H9 (cell line): ENCODE results near the gene KRT85. TPM values are rescaled to one million over a fixed set of nuclear protein-coding genes. Genes with fewer than 3 reads are reported as not detected.

Experiments
- DNase-seq: peaks from one replicate; pipeline ENCODE4 v3.0.0-alpha.2; 2017
- H2AFZ ChIP-seq: one replicate; pipeline ENCODE4 v1.6.1; 2013; ENCODE audit warnings: mild to moderate bottlenecking, low read length, control low read depth, moderate library complexity
- H2AK5ac ChIP-seq: 2 replicates; pipeline ENCODE4 v1.6.1; 2013; ENCODE audit warnings: low read length, control low read depth, mixed read lengths; ENCODE audit not compliant: insufficient read length
- H2BK120ac ChIP-seq: one replicate; pipeline ENCODE4 v1.6.1; 2013; ENCODE audit warnings: low read depth, mild to moderate bottlenecking, low read length, control low read depth, inconsistent platforms; ENCODE audit not compliant: poor library complexity, severe bottlenecking
- H2BK12ac ChIP-seq: 2 replicates; pipeline ENCODE4 v1.6.1; 2013; ENCODE audit warnings: low read length, control low read depth, mixed read lengths, low read depth; ENCODE audit not compliant: insufficient read length
- H2BK15ac ChIP-seq: 2 replicates; pipeline ENCODE4 v1.6.1; 2013; ENCODE audit warnings: low read depth, low read length, control low read depth
- H2BK20ac ChIP-seq: one replicate; pipeline ENCODE4 v1.6.1; 2013; ENCODE audit warnings: low read depth, mild to moderate bottlenecking, low read length, control low read depth, inconsistent platforms; ENCODE audit not compliant: poor library complexity, severe bottlenecking
- H2BK5ac ChIP-seq: 2 replicates; pipeline ENCODE4 v1.6.1; 2013; ENCODE audit warnings: low read length, control low read depth, mixed read lengths; ENCODE audit not compliant: insufficient read length
- H3K14ac ChIP-seq: 2 replicates; pipeline ENCODE4 v1.6.1; 2013; ENCODE audit warnings: low read length, control low read depth; ENCODE audit not compliant: insufficient read depth
- H3K18ac ChIP-seq: 2 replicates; pipeline ENCODE4 v1.6.1; 2013; ENCODE audit warnings: low read depth, mild to moderate bottlenecking, mixed read lengths, low read length, control low read depth; ENCODE audit not compliant: insufficient read length
- H3K23ac ChIP-seq: 2 replicates; pipeline ENCODE4 v1.6.1; 2013; ENCODE audit warnings: low read length, control low read depth, mixed read lengths, low read depth; ENCODE audit not compliant: insufficient read length
- H3K23me2 ChIP-seq: 2 replicates; pipeline ENCODE4 v1.6.1; 2013; ENCODE audit warnings: low read depth, mild to moderate bottlenecking, mixed read lengths, low read length, control low read depth; ENCODE audit not compliant: insufficient read length, poor library complexity, severe bottlenecking
- H3K27ac ChIP-seq: 2 replicates; pipeline ENCODE4 v1.5.1; 2013; ENCODE audit warnings: low read length, control low read depth, mixed read lengths, low read depth; ENCODE audit not compliant: insufficient read length
- H3K27me3 ChIP-seq: 2 replicates; pipeline ENCODE4 v1.6.1; 2013; ENCODE audit warnings: low read length, control low read depth, inconsistent platforms; ENCODE audit not compliant: insufficient read depth
- H3K4ac ChIP-seq: 2 replicates; pipeline ENCODE4 v1.6.1; 2013; ENCODE audit warnings: low read depth, mild to moderate bottlenecking, control low read depth, inconsistent platforms, low read length, moderate library complexity
- H3K4me1 ChIP-seq: 2 replicates; pipeline ENCODE4 v1.6.1; 2013; ENCODE audit warnings: low read length, control low read depth, inconsistent platforms; ENCODE audit not compliant: insufficient read depth
- H3K4me2 ChIP-seq: 2 replicates; pipeline ENCODE4 v1.6.1; 2013; ENCODE audit warnings: low read length, control low read depth, mixed read lengths; ENCODE audit not compliant: insufficient read length, insufficient read depth
- H3K56ac ChIP-seq: 2 replicates; pipeline ENCODE4 v1.6.1; 2013; ENCODE audit warnings: low read depth, mild to moderate bottlenecking, mixed read lengths, low read length, control low read depth; ENCODE audit not compliant: insufficient read length
- H3K79me1 ChIP-seq: 2 replicates; pipeline ENCODE4 v1.6.1; 2013; ENCODE audit warnings: low read depth, mild to moderate bottlenecking, moderate library complexity, low read length, control low read depth, inconsistent platforms; ENCODE audit not compliant: insufficient read depth, poor library complexity, severe bottlenecking
- H3K79me2 ChIP-seq: 2 replicates; pipeline ENCODE4 v1.6.1; 2013; ENCODE audit warnings: low read length, control low read depth, inconsistent platforms; ENCODE audit not compliant: insufficient read depth
- H3K9ac ChIP-seq: 2 replicates; pipeline ENCODE4 v1.6.1; 2013; ENCODE audit warnings: low read length, control low read depth, mixed read lengths; ENCODE audit not compliant: insufficient read length; ENCODE audit errors: extremely low read depth
- H3K9me3 ChIP-seq: one replicate; pipeline ENCODE4 v1.6.1; 2013; ENCODE audit warnings: low read depth, low read length, inconsistent platforms; ENCODE audit not compliant: control insufficient read depth
- H3T11ph ChIP-seq: one replicate; pipeline ENCODE4 v1.6.1; 2013; ENCODE audit warnings: mild to moderate bottlenecking, low read length, control low read depth, inconsistent platforms
- H4K20me1 ChIP-seq: one replicate; pipeline ENCODE4 v1.6.1; 2013; ENCODE audit not compliant: control insufficient read depth, insufficient read length, insufficient read depth
- H4K5ac ChIP-seq: 2 replicates; pipeline ENCODE4 v1.6.1; 2013; ENCODE audit warnings: low read depth, mild to moderate bottlenecking, mixed read lengths, low read length, control low read depth; ENCODE audit not compliant: insufficient read length
- H4K8ac ChIP-seq: replicated peaks from 2 replicates; pipeline ENCODE4 v1.6.1; 2013; ENCODE audit warnings: low read length, control low read depth, mixed read lengths, low read depth; ENCODE audit not compliant: insufficient read length
- H4K91ac ChIP-seq: 2 replicates; pipeline ENCODE4 v1.6.1; 2013; ENCODE audit warnings: low read depth, mild to moderate bottlenecking, moderate library complexity, mixed read lengths, low read length, control low read depth; ENCODE audit not compliant: insufficient read length
- H3K27ac Mint-ChIP-seq, 3 experiments: 2 replicates in 2 of 3; 3 replicates in 1 of 3; pipeline ENCODE4 v1.8.0; 2020 to 2021; ENCODE audit warnings: mixed read lengths in 3 of 3, mild to moderate bottlenecking in 1 of 3, moderate library complexity in 1 of 3
- H3K27me3 Mint-ChIP-seq: 2 replicates; pipeline ENCODE4 v1.8.0; 2021; ENCODE audit warnings: low read depth, mild to moderate bottlenecking, moderate library complexity, mixed read lengths
- H3K36me3 Mint-ChIP-seq, 3 experiments: 2 replicates in 2 of 3; 3 replicates in 1 of 3; pipeline ENCODE4 v1.8.0; 2020 to 2021; ENCODE audit warnings: low read depth in 3 of 3, mixed read lengths in 3 of 3; ENCODE audit not compliant: insufficient read depth in 1 of 3
- H3K4me1 Mint-ChIP-seq, 2 experiments: 2 replicates each; pipeline ENCODE4 v1.8.0; 2020; ENCODE audit warnings: mixed read lengths in 2 of 2
- H3K4me3 Mint-ChIP-seq, 2 experiments: 2 replicates in 1 of 2; 3 replicates in 1 of 2; pipeline ENCODE4 v1.8.0; 2020 to 2021; ENCODE audit warnings: mild to moderate bottlenecking in 2 of 2, mixed read lengths in 2 of 2, moderate library complexity in 1 of 2
- H3K9me3 Mint-ChIP-seq, 2 experiments: 2 replicates in 1 of 2; 3 replicates in 1 of 2; pipeline ENCODE4 v1.8.0; 2020; ENCODE audit warnings: mild to moderate bottlenecking in 2 of 2, mixed read lengths in 2 of 2, moderate library complexity in 1 of 2
- WGBS: extraction: QIAGEN DNeasy Blood & Tissue Kit; methylation state at CpG from one replicate; pipeline ENCODE4 v1.1.7; 2013; ENCODE audit warnings: missing lambda C conversion rate, low lambda C conversion rate, mixed read lengths; ENCODE audit not compliant: insufficient read length; ENCODE audit errors: extremely low coverage; 5-methylcytosine and 5-hydroxymethylcytosine counted together
- total RNA-seq: library from RNA; stranded (reverse); gene quantifications from 2 replicates; pipeline ENCODE4 v1.2.1, GENCODE V29; 2021
- TF ChIP-seq, protein P1 (sequence below): fragments of 200-600 bp; sonication (generic); conservative IDR thresholded peaks from 3 replicates; pipeline ENCODE4 v1.8.0; 2021; ENCODE audit warnings: antibody characterized with exemption, mild to moderate bottlenecking

Gene KRT85
- total RNA-seq, 1 experiment from 2014 or later, result not detected

DNA sequence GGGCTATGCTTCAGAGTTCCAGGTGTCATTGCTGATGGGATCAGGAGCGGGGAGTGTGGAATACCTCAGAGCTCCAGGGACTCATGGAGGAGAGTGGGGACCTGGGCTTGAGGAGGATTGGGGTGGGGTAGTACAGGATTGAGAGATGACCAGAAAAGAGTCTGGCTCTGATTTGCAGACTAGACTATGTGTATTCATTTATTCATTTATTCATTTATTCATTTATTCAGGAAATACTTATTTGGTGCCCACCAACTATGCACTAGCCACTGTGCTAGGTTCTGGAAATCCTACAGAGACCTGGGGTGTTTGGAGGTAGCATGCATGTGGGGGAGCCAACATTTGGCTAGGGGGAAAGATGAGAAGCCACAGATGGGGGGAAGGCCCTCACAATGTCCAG is 45.2 kb downstream of the KRT85 start:
- H3K56ac ChIP-seq, result no peak overlapping the region
- H3K27ac ChIP-seq, result no peak overlapping the region
- no peak overlapping the region for H3T11ph ChIP-seq
- Mint-ChIP-seq H3K4me1 (peaks cover 2 to 4% of the 10 kb centered on the region in 2 experiments; a peak in 1 of 4 replicates), H3K4me3 (no peak overlapping the region), H3K36me3 (no peaks in the 10 kb centered on the region), H3K27me3 (peaks cover 39% of the 10 kb centered on the region), H3K27ac (no peak overlapping the region), H3K9me3 (no peaks in the 10 kb centered on the region)
- H3K27me3 ChIP-seq, result no peaks in the 10 kb centered on the region
- no peak overlapping the region for H2AK5ac ChIP-seq
- H3K4me2 ChIP-seq, result no peak overlapping the region
- no CpG with 5 or more reads among the region's 1 CpG for WGBS
- H2BK12ac ChIP-seq, result no peak overlapping the region
- H3K14ac ChIP-seq, result no peak overlapping the region
- no peaks in the 10 kb centered on the region for H3K79me1 ChIP-seq
- H3K9ac ChIP-seq, result no peak overlapping the region
- TF ChIP-seq, protein P1, sequence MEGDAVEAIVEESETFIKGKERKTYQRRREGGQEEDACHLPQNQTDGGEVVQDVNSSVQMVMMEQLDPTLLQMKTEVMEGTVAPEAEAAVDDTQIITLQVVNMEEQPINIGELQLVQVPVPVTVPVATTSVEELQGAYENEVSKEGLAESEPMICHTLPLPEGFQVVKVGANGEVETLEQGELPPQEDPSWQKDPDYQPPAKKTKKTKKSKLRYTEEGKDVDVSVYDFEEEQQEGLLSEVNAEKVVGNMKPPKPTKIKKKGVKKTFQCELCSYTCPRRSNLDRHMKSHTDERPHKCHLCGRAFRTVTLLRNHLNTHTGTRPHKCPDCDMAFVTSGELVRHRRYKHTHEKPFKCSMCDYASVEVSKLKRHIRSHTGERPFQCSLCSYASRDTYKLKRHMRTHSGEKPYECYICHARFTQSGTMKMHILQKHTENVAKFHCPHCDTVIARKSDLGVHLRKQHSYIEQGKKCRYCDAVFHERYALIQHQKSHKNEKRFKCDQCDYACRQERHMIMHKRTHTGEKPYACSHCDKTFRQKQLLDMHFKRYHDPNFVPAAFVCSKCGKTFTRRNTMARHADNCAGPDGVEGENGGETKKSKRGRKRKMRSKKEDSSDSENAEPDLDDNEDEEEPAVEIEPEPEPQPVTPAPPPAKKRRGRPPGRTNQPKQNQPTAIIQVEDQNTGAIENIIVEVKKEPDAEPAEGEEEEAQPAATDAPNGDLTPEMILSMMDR, result no peak
- no peak overlapping the region for H2BK15ac ChIP-seq
- H4K5ac ChIP-seq, result no peak overlapping the region
- H2BK20ac ChIP-seq, result no peak overlapping the region
- H2BK5ac ChIP-seq, result no peak overlapping the region
- H3K23me2 ChIP-seq, result no peaks in the 10 kb centered on the region
- H4K8ac ChIP-seq, result no peak overlapping the region
- no peak overlapping the region for H2AFZ ChIP-seq
- H4K20me1 ChIP-seq, result no peaks in the 10 kb centered on the region
- no peak overlapping the region for H3K18ac ChIP-seq
- H4K91ac ChIP-seq, result no peak overlapping the region
- H3K9me3 ChIP-seq, result no peaks in the 10 kb centered on the region
- H2BK120ac ChIP-seq, result no peak overlapping the region
- H3K4ac ChIP-seq, result no peak overlapping the region
- no peaks in the 10 kb centered on the region for H3K79me2 ChIP-seq
- H3K23ac ChIP-seq, result no peak overlapping the region
- 0 out of 2 replicates have a peak, but pooled peaks cover 2% of the 10 kb centered on the region for H3K4me1 ChIP-seq
- DNase-seq, result no peak
